ENCODE data around the gene MECP2. TPM values are rescaled to one million over a fixed set of nuclear protein-coding genes. Genes with fewer than 3 reads are reported as not detected.
"Not testable (repeated sequence)": the region's sequence is repeated elsewhere in the genome, so short reads cannot be mapped to it uniquely, and the experiment has no call there.

MECP2 gene
- total RNA-seq, 2 donors from 2014 or later: 70.4 to 73.5 TPM

DNA sequence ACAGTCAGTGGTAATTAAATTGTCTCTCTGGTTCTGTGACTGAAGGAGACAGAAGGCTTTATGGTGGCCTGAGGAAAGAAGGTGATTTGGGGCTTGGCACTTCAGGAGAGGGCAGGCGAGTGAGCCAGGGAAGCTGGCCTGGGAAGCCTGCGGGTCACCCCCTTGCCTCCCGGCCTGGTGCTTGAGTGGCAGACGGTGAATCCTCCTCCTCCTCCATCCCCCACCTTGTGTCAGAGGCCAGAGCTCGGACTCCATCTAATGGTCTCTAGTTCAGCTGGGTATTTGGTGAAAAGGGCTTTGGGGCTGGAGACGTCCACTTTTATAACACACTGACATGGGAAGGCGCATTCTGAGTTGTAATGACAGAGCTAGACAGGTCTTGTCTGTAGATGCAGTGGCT, 116.3 kb downstream of the MECP2 start:
- DNase-seq: no peak
- no peak for ATAC-seq (replicated peaks in 1 of 2)
- Mint-ChIP-seq H3K27ac (peak overlapping the region; percentile 97), H3K27me3 (ENCODE audit: low read depth) (peaks cover under 1% of the 10 kb centered on the region), H3K36me3 (ENCODE audit: insufficient read depth in 2 of 2) (no peaks in the 10 kb centered on the region), H3K4me3 (peak overlapping the region; percentile 60 to 87), H3K9me3 (no peaks in the 10 kb centered on the region), H3K4me1 (ENCODE audit: low read depth) (peaks cover 43% of the 10 kb centered on the region)

DNA sequence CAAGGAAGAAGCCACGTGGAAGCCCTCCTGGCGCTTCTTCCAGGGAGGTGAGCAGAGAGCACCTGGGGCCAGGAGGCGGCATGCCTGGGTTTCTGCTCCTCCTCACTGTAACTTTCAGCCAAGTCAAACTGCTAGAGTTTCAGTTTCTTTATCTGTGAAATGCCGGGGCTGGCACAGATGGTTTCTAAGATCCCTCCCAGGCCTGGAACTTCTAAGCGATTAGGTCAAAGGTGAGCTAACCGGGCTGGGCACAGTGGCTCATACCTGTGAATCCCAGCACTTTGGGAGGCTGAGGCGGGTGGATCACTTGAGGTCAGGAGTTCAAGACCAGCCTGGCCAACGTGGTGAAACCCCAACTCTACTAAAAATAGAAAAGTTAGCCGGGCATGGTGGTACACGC, 117.1 kb downstream of the MECP2 start:
- H3K36me3 Mint-ChIP-seq (ENCODE audit: insufficient read depth in 2 of 2); DNase-seq; H3K27me3 Mint-ChIP-seq (ENCODE audit: low read depth); H3K9me3 Mint-ChIP-seq: not testable (repeated sequence)
- Mint-ChIP-seq H3K4me3 (peak overlapping the region; percentile 60 to 87), H3K27ac (peak overlapping the region; percentile 86), H3K4me1 (ENCODE audit: low read depth) (peaks cover 48% of the 10 kb centered on the region)
- peak; percentile 51 to 53 for ATAC-seq (replicated peaks in 1 of 2)

DNA sequence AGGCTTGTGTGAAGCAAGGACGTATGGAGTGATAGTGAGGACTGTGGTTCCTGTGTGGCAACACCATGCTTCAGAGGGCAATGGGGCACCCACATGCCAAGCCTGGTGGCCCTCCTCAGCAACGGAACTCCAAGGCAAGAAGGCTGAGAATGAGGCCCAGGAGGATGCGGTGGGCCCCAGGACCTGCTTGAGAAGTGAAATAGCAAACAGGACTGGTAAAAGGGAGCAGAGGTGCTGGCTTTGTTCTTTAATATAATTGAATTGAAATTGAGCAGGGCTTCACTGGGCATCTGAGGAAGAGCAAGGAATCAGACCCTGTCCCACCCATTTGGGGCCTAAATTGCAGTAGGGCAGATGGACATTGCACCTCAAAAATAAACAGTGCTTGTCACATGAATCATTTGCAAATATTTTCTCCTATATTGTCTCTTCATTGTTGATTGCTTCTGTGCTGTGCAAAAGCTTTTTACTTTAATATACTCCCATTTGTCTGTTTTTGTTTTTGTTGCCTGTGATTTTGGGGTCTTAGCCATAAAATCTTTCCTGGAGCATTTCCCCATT, 122.7 kb downstream of the MECP2 start:
- Mint-ChIP-seq H3K27me3 (ENCODE audit: low read depth) (peaks cover 7% of the 10 kb centered on the region), H3K36me3 (ENCODE audit: insufficient read depth in 2 of 2) (peaks cover 0 to 3% of the 10 kb centered on the region in 2 donors), H3K4me1 (ENCODE audit: low read depth) (peaks cover 23% of the 10 kb centered on the region), H3K4me3 (peak overlapping the region; percentile 87 to 92), H3K27ac (peak overlapping the region; percentile 96), H3K9me3 (no peaks in the 10 kb centered on the region)
- ATAC-seq (replicated peaks in 1 of 2): no peak
- no peak for DNase-seq

DNA sequence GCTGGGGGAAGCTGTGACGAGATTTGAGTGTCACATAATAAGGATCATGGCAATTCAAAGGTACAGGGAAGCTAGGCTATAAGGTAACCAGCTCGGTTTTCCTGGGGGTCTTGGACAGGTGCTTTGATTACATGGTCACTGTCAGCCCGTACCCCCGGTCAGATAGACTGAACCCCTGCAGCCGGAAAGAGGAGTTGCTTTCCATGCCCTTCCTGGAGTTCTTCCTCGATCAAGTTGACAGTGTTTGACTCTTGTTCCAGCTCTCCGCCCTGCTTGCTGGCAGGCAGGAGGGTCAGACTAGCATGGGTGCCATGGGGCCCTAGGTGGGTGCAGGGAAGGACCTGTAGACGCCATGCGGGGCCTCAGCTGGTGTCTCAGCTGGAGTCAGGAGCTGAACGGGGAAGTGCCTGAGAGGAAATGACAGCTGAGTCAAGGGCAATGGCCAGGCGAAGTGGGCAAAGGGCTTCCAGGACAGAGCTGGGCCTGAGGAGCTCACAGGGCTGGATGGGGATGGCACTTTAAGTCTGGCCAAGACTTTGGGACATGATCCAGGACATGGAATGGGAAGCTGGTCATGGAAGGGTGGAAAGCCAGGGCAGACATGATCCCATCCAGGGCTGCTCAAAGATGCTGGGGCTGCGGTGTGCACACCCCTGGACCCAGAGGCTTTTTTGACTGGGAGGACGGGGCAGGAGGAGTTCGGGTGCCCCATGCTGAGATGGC, 123.4 kb downstream of the MECP2 start:
- no peaks in the 10 kb centered on the region for H3K9me3 Mint-ChIP-seq

DNA sequence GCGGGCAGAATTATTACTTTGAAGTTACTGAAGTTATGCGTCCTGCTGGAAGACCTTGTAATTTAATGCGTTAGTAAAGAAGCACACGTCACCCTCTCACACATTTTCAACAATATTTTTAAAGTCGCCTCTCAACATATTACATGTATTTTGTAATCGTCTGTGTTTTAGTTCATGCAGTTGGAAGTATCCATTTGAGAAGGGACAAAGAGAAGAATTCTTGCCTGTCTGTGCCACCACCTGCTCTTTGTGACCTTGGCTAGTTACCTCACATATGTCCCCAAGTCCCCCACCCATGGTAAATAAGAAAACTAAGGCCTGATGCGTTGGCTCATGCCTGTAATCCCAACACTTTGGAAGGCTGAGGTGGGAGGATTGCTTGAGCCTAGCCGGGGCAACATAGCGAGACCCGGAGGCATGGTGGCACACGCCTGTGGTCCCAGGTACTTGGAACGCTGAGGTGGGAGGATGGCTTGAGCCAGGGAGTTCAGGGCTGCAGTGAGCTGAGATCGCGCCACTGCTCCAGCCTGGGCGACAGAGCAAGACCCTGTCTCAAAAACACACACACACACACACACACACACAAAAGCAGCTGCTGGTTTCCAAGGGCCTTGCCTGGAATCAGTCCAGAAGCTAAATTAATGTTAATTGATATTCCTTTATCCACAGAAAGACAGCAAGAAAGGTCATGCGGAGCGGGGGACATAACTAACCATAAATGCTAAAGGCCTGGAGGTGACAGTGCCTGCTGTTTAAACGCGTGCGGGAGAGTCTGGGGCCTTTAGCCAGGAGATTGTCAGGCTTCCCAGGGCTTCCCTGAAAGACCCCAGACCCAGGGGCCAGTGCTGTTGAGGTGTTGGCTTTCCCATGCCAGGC, 124.2 kb downstream of the MECP2 start:
- ATAC-seq (replicated peaks in 1 of 2): no peak
- DNase-seq: no peak
- Mint-ChIP-seq H3K27me3 (ENCODE audit: low read depth) (peaks cover 7% of the 10 kb centered on the region), H3K4me3 (peak overlapping the region; percentile 87 to 92), H3K27ac (peak overlapping the region; percentile 96), H3K36me3 (ENCODE audit: insufficient read depth in 2 of 2) (peaks cover 4% of the 10 kb centered on the region in 2 donors), H3K9me3 (no peaks in the 10 kb centered on the region), H3K4me1 (ENCODE audit: low read depth) (peaks cover 23% of the 10 kb centered on the region)

More for the DNA sequence above, 123.4 kb downstream of the MECP2 start:
- DNase-seq: no peak
- peak overlapping the region; percentile 96 for H3K27ac Mint-ChIP-seq
- H3K27me3 Mint-ChIP-seq (ENCODE audit: low read depth): peaks cover 7% of the 10 kb centered on the region
- H3K4me3 Mint-ChIP-seq: peak overlapping the region; percentile 87 to 92
- H3K36me3 Mint-ChIP-seq (ENCODE audit: insufficient read depth in 2 of 2): peaks cover 4% of the 10 kb centered on the region in 2 donors
- ATAC-seq (replicated peaks in 1 of 2): no peak
- peaks cover 23% of the 10 kb centered on the region for H3K4me1 Mint-ChIP-seq (ENCODE audit: low read depth)

DNA sequence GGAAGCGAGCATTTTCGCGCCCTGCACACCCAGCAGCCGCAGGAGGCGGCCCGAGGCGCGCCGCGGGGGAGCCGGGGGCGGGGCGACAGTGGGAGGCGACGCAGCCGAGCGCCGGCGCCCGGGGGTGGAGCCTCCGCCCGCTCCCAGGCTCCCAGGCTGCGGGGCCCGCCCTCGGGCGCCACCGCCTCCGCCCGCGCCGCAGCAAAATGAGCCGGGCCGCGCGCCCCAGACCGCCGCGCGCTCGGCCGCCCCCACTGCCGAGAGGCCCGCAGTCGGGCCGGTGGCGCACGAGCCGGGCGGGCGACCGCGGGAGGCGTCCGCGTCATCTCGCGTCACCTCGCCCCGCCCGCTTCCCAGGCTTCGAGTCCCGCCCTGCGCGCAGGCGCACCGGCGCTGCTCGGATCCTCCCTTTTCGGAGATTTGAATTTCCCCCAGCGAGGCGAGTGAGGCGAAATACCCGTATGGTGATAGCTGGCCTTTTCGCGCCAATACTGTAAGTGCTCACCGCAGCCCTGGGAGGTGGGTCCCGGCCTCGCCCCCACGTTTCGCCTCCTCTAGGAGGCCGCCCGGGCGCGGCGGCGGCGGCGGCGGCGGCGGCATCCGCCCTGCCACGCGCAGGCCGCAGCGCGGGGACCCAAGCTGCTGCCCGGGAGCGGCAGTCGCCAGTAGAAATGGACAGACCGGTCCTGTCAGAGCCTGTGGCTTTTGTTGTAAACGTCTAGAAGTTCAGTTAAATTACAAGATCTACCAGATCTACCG, 125.0 kb downstream of the MECP2 start, which contains the start of gene TMEM187:
TSS of gene TMEM187 (plus strand) at position 387 of the 759 bp plus-strand sequence. CDS start 9,309 bp downstream, outside the sequence.
- H3K36me3 Mint-ChIP-seq (ENCODE audit: insufficient read depth in 2 of 2): peaks cover 4 to 6% of the 10 kb centered on the region in 2 donors
- H3K9me3 Mint-ChIP-seq: no peaks in the 10 kb centered on the region
- H3K27ac Mint-ChIP-seq: peak within 1 kb of the TSS; percentile 100
- DNase-seq: peak; percentile 91 to 94
- H3K4me1 Mint-ChIP-seq (ENCODE audit: low read depth): peaks cover 31% of the 10 kb centered on the region
- ATAC-seq (replicated peaks in 1 of 2): peak; percentile 56 to 63
- H3K27me3 Mint-ChIP-seq (ENCODE audit: low read depth): peaks cover 7% of the 10 kb centered on the region
- H3K4me3 Mint-ChIP-seq: peak within 1 kb of the TSS; percentile 100

Other genes with a start within 250 kb of the MECP2 start
- gene L1CAM, start 211.5 kb downstream of the MECP2 start, total RNA-seq: 1 to 10 TPM; 1.8 to 2.1 TPM
- gene AVPR2, start 193.0 kb downstream of the MECP2 start, total RNA-seq: not detected
- 100 to 1,000 TPM; 147 to 158 TPM for gene ARHGAP4, start 171.5 kb downstream of the MECP2 start, total RNA-seq
- gene NAA10, start 162.7 kb downstream of the MECP2 start, total RNA-seq: 10 to 100 TPM; 76.7 to 94.1 TPM
- 10 to 100 TPM; 11.6 to 13.9 TPM for gene RENBP, start 153.1 kb downstream of the MECP2 start, total RNA-seq
- 10 to 100 TPM; 59.3 to 65.8 TPM for gene HCFC1, start 125.9 kb downstream of the MECP2 start, total RNA-seq
- 1 to 10 TPM; 9.1 to 9.8 TPM for gene TMEM187, start 125.0 kb downstream of the MECP2 start, total RNA-seq
- gene IRAK1, start 77.8 kb downstream of the MECP2 start, total RNA-seq: 100 to 1,000 TPM; 131 to 150 TPM
- gene OPN1LW, start 46.5 kb upstream of the MECP2 start, total RNA-seq: not detected
- gene OPN1MW, start 84.9 kb upstream of the MECP2 start, total RNA-seq: not detected
- gene OPN1MW2, start 122.0 kb upstream of the MECP2 start, total RNA-seq: not detected
- gene OPN1MW3, start 159.9 kb upstream of the MECP2 start, total RNA-seq: not detected
- not detected for gene TEX28, start 197.4 kb upstream of the MECP2 start, total RNA-seq
- gene TKTL1, start 198.1 kb upstream of the MECP2 start, total RNA-seq: under 1 TPM; 0.65 to 0.74 TPM